Calu3 (cell line): ENCODE measurements around the gene MAP3K20. TPM values are rescaled to one million over a fixed set of nuclear protein-coding genes. Genes with fewer than 3 reads are reported as not detected.

ENCODE experiments used
- BruUV-seq: library from RNA; stranded (reverse); fragments of 400-500 nt; replicated peaks from 2 replicates; lab custom pipeline; 2021; lab: Mats Ljungman, UMichigan
- CTCF ChIA-PET: fragments of 300-600 bp; sonication (Branson Sonifier 250); formaldehyde crosslinking; loops from one replicate; lab custom pipeline; 2022; ENCODE audit warnings: antibody characterized with exemption; lab: Charles Lee
- DNase-seq: peaks from one replicate; pipeline ENCODE4 v3.0.0; 2022
- H3K27ac Mint-ChIP-seq: one replicate; pipeline ENCODE4 v1.8.0; 2022; ENCODE audit warnings: mixed read lengths; ENCODE audit not compliant: unreplicated experiment
- H3K27me3 Mint-ChIP-seq: one replicate; pipeline ENCODE4 v1.8.0; 2022; ENCODE audit warnings: mixed read lengths; ENCODE audit not compliant: unreplicated experiment
- H3K36me3 Mint-ChIP-seq: one replicate; pipeline ENCODE4 v1.8.0; 2022; ENCODE audit warnings: mild to moderate bottlenecking, moderate library complexity, mixed read lengths; ENCODE audit not compliant: insufficient read depth, unreplicated experiment
- H3K4me1 Mint-ChIP-seq: one replicate; pipeline ENCODE4 v1.8.0; 2022; ENCODE audit warnings: mild to moderate bottlenecking, low read depth, mixed read lengths; ENCODE audit not compliant: unreplicated experiment
- H3K4me3 Mint-ChIP-seq: one replicate; pipeline ENCODE4 v1.8.0; 2022; ENCODE audit warnings: mild to moderate bottlenecking, low read depth, moderate library complexity, mixed read lengths; ENCODE audit not compliant: unreplicated experiment
- H3K9me3 Mint-ChIP-seq: one replicate; pipeline ENCODE4 v1.8.0; 2022; ENCODE audit warnings: low read depth, mixed read lengths; ENCODE audit not compliant: unreplicated experiment
- CTCF ChIP-seq: fragments of 200-600 bp; IDR thresholded peaks from one replicate; pipeline ENCODE4 v1.8.0; 2022; ENCODE audit warnings: antibody characterized with exemption; ENCODE audit not compliant: unreplicated experiment
- intact Hi-C: fragments of 100-400 bp; cut with micrococcal nuclease; formaldehyde crosslinking; loops from one replicate; pipeline ENCODE4 v1.10.0; 2022; ENCODE audit not compliant: unreplicated experiment
- total RNA-seq: library from RNA; stranded (reverse); gene quantifications from 2 replicates; pipeline ENCODE4 v1.2.3, GENCODE V29; 2022

The MAP3K20 gene
- total RNA-seq, 1 experiment from 2014 or later: 37.0 TPM

- H3K27me3 Mint-ChIP-seq: no peaks in the 10 kb centered on the region
- peaks cover 3% of the 10 kb centered on the region for H3K9me3 Mint-ChIP-seq
- no TSS peak for BruUV-seq
- H3K4me3 Mint-ChIP-seq: no peak overlapping the region
- no peak for DNase-seq
- TF ChIP-seq CTCF: no peak
- peaks cover 65% of the 10 kb centered on the region for H3K4me1 Mint-ChIP-seq
- CTCF ChIA-PET: no interaction called here
- no peaks in the 10 kb centered on the region for H3K36me3 Mint-ChIP-seq
- intact Hi-C loops: no loop called here
- no peak overlapping the region for H3K27ac Mint-ChIP-seq
These were observed 17.5 kb upstream of the MAP3K20 start for GRCh38 chr2:173058097-173058496.

GRCh38 chr2:173058673-173059072 is 17.0 kb upstream of the MAP3K20 start:
- Mint-ChIP-seq H3K27ac (no peak overlapping the region), H3K36me3 (no peaks in the 10 kb centered on the region), H3K4me3 (no peak overlapping the region), H3K9me3 (peaks cover 3% of the 10 kb centered on the region), H3K4me1 (peaks cover 59% of the 10 kb centered on the region), H3K27me3 (no peaks in the 10 kb centered on the region)
- TF ChIP-seq CTCF: no peak
- intact Hi-C loops: no loop called here
- no peak for DNase-seq
- CTCF ChIA-PET: no interaction called here
- no TSS peak for BruUV-seq

GRCh38 chr2:173059292-173059691 is 16.4 kb upstream of the MAP3K20 start:
- CTCF ChIA-PET: interaction anchor here (1.3 kb wide), 1 partner anchor 65 kb away, joined by 3 read pairs; no protein-coding TSS in a partner anchor
- peaks cover 3% of the 10 kb centered on the region for H3K9me3 Mint-ChIP-seq
- DNase-seq: no peak
- peaks cover 53% of the 10 kb centered on the region for H3K4me1 Mint-ChIP-seq
- no TSS peak for BruUV-seq
- no peaks in the 10 kb centered on the region for H3K27me3 Mint-ChIP-seq
- H3K4me3 Mint-ChIP-seq: no peak overlapping the region
- TF ChIP-seq CTCF: no peak
- no peaks in the 10 kb centered on the region for H3K36me3 Mint-ChIP-seq
- H3K27ac Mint-ChIP-seq: no peak overlapping the region
- intact Hi-C loops: no loop called here

- no peak for DNase-seq
- no peak overlapping the region for H3K4me3 Mint-ChIP-seq
- no peaks in the 10 kb centered on the region for H3K27me3 Mint-ChIP-seq
- BruUV-seq: no TSS peak
- no peak for TF ChIP-seq CTCF
- no peak overlapping the region for H3K27ac Mint-ChIP-seq
- intact Hi-C loops: no loop called here
- H3K9me3 Mint-ChIP-seq: peaks cover 3% of the 10 kb centered on the region
- CTCF ChIA-PET: interaction anchor here (1.3 kb wide), 1 partner anchor 65 kb away, joined by 3 read pairs; no protein-coding TSS in a partner anchor
- H3K36me3 Mint-ChIP-seq: no peaks in the 10 kb centered on the region
- peaks cover 46% of the 10 kb centered on the region for H3K4me1 Mint-ChIP-seq
These were observed 15.6 kb upstream of the MAP3K20 start for GRCh38 chr2:173059971-173060461.
